HG03039 (cell line): ENCODE measurements around the gene UBE2L5.
A peak's percentile ranks its signal among the peaks of the same experiment; 100 is the strongest.

Source experiments
- ATAC-seq: cut with Tn5 transposase; IDR thresholded peaks from one replicate; pipeline ENCODE4 v1.9.1; 2021; ENCODE audit warnings: mild to moderate bottlenecking, moderate library complexity; ENCODE audit not compliant: unreplicated experiment

UBE2L5 gene

DNA sequence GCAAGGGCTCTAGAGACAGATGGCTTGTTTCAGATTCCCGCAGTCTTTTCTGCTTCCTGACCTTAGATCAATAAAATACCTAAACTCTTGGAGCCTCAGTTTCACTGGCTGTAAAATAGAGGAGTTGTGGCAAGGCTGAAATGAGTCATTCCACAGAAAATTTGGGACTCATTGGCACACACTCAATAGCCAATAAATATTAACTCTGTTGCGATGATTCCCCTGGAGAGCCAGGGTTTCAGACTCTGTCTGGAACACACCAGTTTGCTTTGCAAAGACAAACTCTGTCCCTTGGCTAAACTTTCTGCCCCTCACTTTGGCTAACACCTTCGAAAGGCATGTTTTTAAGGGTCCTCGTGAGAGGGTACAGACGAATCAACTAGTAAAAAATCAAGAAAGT lies 18.1 kb upstream of the UBE2L5 start:
- ATAC-seq: no peak

DNA sequence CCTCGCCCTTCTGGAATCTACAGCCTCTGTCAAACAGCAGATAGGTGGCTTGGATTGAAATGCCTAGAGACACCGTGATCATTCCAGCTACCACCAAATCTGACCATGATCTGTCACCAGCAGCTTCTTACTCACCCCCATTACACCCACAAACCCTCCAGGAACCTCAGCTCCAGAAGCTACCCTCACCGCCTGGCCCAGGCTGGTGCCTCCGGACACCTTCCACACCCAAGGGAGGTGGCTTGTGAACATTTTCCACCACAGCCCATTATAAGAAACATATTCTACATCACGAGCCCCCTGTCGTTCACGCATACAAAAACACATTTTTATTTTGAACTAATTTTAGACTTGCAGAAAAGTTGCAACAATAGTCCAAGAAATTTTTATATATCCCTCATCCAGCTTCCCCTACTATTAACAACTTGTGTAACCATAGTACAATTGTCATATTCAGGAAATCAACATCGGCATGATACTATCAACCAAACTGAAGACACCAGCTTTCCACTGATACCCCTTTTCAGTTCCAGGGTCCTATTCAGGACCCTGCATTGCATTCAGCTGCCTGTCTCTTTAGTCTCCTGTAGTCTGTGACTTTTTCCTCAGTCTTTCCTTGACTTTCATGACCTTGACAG lies 15.4 kb upstream of the UBE2L5 start:
- ATAC-seq: no peak

DNA sequence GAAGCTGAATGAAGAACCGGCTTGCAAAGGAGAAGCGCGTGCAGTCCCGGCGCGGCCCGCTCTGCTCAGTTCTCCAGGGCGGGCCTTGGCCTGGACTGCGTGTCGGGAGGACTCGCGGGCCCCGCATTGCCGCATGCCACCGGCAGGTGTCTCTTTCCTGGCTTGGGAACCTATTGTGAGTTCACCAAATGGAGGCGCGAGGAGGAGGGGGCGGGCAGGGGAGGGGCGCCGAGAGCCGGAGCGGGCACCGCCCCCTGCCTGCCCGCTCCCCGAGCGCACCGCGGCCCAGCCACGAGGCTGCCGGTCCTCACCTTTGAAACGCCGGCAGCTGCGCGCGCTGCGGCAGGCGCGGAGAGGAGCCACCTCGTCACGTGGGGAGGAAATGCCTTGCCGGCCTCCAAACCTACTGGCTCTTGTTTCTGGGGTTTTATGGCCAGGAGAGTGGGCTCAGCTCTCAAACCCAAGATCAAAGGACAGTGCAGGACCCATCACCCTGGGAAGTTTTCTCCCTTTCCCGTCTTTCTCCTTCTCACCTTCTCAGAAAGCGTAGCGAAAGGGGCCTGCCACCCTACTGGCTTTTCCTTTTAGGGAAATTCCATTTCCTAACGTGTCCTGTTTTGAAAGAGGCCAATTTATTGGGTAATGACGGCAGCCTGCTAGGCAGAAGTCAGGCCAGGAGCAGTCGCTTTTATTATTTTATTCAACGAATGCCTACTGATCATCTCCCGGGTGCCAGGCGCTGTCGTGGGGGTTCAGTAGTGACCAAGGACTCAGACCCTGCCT lies 13.8 kb upstream of the UBE2L5 start:
- ATAC-seq: peak; percentile 88

DNA sequence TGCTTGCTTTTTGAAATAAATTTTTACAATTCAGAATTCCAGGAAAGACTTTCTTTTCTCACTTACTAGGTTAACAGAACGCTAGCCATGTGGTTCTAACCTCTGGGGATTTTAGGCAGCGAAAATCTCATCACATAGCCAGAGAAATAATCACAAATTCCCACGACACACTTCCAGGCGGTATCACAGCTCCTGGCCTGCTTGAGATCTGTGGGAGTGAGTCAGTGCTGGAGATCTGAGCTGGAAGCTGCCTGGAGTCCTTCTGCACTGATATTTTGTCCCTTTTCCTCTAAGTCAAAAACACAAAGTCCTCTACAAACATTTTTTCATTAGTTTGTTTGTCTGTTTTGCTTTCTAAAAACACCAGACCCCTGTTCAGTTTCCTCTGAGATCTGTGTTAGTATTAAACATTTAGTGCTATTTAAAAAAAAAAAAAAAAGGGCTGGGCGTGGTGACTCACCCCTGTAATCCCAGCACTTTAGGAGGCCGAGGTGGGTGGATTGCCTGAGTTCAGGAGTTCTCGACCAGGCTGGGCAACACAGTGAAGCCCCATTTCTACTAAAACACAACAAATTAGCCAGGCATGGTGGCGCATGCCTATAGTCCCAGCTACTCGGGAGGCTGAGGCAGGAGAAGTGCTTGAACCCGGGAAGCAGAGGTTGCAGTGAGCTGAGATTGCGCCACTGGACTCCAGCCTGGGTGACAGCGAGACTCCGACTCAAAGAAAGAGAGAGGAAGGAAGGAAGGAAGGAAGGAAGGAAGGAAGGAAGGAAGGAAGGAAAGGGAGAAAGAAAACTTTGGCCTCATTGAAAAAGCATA lies 12.2 kb upstream of the UBE2L5 start:
- ATAC-seq: no peak

DNA sequence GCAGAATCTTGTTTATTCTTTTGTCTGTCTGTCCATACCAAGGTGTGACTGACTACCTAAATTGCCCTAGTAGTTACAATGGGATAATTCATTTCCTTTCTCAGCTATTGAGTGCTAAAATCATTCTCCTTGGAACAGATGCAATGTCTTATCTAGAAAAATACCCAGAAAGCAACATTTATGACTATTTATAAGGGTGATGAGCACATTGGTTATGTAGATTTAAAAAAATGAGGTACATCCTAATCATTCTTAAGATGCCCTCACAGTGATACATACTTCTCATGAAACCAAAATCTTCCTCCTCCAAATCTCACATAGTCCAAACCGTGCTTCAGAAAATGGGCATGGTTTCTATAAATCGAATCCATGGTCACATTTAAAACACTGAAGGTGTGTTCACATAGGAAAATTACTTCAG lies 11.6 kb upstream of the UBE2L5 start:
- no peak for ATAC-seq

GRCh38 chr13:30412346-30412745 lies 9.9 kb upstream of the UBE2L5 start:
- ATAC-seq: no peak

DNA sequence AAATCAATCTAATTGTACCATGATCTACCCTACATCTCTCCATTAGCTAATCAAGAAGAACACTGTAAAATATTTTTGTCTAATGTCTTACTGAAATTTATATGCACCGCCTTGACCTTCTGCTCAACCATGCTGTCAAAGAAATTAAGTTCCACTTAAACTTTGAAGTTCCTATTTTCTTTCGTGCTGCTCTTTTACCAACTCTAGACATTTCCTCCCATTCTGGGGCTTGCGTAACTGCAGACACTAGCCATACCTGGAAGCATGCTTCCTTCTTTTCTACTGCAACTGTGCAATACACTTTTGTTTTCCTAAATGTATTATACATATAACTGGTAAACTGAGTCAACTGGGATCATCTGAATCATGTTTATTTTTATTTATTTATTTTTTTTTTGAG lies 8.5 kb upstream of the UBE2L5 start:
- ATAC-seq: no peak

DNA sequence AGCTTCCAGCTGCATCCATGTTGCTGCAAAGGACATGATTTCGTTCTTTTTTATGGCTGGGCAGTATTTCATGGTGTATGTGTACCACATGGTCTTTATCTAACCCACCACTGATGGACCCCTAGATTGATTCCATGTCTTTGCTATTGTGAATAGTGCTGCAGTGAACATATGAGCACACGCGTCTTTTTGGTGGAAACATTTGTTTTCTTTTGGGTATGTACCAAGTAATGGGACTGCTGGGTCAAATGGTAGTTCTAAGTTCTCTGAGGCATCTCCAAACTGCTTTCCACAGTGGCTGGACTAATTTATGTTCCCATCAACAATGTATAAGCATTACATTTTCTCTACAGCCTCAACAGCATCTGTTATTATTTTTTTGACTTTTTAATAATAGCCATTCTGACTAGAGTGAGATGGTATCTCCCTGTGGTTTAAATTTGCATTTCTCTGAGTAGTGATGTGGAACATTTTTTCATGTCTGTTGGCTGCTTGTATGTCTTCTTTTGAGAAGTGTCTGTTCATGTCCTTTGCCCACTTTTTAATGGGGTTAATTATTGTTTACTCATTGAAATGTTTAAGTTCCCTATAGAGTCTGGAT lies 6.8 kb upstream of the UBE2L5 start:
- peak; percentile 72 for ATAC-seq

DNA sequence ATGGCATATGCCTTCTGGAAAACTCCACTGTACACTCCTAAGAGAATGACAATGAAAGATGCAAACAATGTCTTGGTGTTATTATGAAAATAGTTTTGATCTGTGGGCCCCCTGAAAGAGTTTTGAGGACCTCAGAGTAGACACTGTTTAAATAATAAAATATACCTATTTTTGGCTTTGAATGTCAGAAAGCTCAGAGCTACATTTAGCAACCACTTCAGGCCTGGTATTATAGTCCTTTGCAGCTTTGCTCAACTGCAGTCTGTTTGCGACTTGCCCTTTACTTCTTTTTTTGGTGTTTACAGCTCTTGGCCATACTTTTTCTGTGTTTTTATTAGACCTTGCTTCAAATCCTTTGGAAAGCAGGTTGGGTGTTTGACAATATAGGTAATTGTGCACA lies 5.8 kb upstream of the UBE2L5 start:
- no peak for ATAC-seq

DNA sequence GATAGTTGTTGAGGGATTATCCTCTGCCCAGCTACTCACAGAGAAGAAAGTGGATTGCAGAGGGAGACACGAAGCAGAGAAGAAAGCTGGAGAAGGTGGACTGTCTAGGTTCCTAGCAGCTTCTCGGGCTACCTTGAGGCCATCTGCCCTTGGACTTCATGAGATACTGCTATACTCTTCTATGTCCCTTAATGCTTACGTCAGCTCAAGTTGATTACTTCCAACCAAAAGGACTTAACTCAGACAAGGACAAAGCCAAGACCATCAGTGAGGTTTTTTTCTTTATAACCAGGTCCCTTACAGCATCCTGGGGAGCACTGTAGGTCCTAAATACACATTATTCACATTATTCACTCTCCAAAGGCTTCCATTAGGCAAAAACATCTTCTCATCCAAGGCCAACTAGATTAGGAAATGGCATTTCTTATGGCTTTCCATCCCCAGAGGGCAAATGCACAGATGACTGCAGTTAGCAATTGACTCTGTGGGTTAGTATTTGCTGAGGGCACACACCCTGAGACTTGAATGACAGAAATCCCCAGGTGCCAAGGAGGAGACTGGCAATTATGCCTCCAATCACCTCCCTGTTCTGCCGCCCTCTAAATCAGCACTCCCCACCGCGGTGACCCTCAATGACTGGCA lies 4.1 kb upstream of the UBE2L5 start:
- ATAC-seq: no peak

DNA sequence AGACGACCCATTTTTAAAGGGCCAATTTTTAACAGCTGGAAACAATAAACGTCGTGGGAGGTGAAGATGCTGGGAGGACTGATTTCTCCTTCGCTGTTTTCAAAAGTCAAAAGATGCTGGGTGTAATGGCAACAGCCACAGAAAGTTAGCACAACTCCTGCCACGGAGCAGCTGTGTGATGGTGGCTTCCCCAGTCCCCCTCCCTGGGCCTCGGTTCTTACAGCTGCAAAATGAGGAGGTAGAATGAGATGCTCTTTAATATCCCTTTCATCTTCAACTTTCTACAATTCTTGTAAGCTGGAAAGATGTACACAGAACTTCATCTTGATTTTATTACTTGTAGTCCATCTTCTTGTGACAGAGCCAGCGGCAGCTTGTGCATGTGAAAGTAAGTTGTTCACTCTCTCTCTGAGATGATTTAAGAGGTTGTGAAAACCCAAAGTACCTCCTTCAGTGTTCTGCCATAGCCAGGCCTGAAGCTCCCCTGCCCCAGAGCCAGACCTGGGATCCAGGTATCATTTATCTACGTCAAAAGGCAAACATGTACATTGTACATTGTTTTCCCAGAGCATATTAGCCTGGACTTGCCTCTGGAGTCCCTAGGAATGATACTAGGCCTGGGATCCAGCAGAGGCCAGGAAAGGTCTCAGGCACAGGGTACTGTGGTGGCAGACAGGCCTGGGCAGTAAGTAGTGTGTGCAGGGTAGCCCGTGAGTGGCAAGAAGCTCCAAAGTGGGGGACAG lies 3.4 kb upstream of the UBE2L5 start:
- ATAC-seq: no peak

GRCh38 chr13:30421093-30422053 lies 920 bp upstream of the UBE2L5 start:
- ATAC-seq: peak; percentile 45

- no peak for ATAC-seq
Measured at GRCh38 chr13:30423891-30424290, 1.6 kb downstream of the UBE2L5 start.

DNA sequence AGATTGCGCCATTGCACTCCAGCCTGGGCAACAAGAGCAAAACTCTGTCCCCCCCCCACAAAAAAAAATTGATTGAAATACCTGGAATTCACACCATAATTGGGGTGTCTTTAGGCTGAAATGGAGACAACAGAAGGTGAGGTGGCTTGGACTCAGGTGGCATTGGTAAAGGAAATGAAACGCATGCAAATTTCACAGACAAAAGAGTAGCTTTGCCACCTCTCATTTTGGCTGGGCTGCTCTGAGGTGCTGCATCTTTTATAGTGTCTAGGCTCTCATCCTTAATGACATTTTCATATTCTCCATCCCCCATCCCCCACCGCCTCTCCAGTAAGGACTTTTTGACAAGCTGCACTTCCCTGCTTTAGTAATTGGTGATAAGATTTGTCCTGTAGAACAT lies 6.9 kb downstream of the UBE2L5 start:
- ATAC-seq: no peak

DNA sequence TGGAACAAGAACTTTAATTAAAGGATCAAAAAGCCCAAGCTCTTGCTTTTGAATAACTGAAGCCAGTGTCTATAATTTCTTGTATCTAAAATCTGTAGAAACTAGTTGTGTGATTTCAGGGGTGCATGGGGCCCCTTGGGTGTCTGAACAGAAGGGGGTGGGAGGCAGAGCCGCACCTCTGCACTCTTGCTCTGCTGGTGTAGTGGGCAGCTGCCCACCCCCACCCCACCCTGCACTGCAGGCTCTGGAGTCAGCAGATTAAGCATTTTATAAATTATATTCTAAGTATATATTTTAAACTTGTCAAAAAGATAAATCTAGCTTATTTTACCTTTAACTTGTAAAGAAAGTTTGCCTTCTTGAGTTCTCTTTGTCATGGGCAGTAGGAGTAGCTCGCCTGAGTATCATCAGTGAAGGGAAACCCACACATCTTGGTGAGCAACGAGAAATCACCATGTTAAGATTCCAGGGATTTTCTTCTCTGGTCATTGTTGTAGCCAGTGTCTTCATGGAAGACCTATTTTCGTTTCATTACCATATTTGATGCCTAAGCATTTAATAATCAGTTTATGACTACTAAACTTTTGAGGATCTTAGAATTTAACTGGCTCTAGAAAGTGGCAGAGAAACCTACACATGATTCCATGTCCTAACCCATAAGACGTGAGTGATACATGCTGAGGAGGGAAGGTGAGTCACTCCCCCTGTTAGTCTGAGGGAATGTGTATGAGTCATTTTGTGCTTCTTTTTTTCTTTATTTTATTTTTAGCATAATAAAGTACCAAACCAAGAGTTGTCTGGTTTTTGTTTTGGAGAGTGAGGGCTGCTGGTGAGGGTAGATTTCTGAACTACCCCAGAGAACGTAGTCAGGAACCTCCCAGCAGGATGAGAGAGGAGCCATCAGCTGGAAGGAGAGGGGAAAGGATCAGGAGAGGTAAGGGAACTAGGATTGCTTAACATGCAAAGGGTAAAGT lies 7.7 kb downstream of the UBE2L5 start:
- peak; percentile 57 for ATAC-seq

- ATAC-seq: no peak
Measured at GRCh38 chr13:30431269-30431940, 9.1 kb downstream of the UBE2L5 start.

GRCh38 chr13:30435911-30436451 lies 13.7 kb downstream of the UBE2L5 start:
- ATAC-seq: no peak
